ENCODE results near the gene PSEN2. TPM values are rescaled to one million over a fixed set of nuclear protein-coding genes. Genes with fewer than 3 reads are reported as not detected.
"Not testable (repeated sequence)": the region's sequence is repeated elsewhere in the genome, so short reads cannot be mapped to it uniquely, and the experiment has no call there.

Gene PSEN2
- total and polyA plus RNA-seq, 12 donors, result 27.2 to 133 (median 44.5) TPM

DNA sequence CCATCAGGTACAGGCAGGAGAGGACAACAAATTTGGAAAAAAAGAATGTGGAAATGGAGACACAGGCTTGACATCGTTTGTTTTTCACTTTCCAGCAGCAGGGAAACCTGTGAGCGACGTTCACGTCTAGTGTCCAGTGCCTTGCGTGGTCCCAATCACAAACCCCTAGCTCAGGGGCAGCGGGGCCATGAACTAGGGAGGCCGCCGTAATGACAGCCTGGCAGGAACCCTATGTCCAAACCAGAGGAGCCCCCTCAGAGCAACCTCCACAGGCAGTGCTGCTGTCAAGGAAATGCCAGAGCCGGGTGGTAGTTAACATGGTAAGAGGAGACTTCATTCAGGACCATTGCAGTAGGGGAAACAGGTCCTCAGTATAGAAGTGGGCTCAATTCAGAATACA lies 37.8 kb upstream of the PSEN2 start:
- H3K27ac ChIP-seq, result no peak overlapping the region
- H3K9me3 ChIP-seq (replicated peaks in 1 of 3), result no peaks in the 10 kb centered on the region
- intact Hi-C loops (cut with DNase I), result no loop called here
- no peaks in the 10 kb centered on the region for H3K36me3 ChIP-seq (replicated peaks in 1 of 2)
- no peak for DNase-seq
- H3K4me3 ChIP-seq, result no peak overlapping the region
- 89 to 95% (median 93%) methylated on average over 9 of the region's 9 CpGs for WGBS, 4 donors
- H3K4me1 ChIP-seq (replicated peaks in 1 of 2), result peaks cover 0 to 8% of the 10 kb centered on the region in 2 donors
- H3K27me3 ChIP-seq, result no peaks in the 10 kb centered on the region
- TF ChIP-seq, protein P1, sequence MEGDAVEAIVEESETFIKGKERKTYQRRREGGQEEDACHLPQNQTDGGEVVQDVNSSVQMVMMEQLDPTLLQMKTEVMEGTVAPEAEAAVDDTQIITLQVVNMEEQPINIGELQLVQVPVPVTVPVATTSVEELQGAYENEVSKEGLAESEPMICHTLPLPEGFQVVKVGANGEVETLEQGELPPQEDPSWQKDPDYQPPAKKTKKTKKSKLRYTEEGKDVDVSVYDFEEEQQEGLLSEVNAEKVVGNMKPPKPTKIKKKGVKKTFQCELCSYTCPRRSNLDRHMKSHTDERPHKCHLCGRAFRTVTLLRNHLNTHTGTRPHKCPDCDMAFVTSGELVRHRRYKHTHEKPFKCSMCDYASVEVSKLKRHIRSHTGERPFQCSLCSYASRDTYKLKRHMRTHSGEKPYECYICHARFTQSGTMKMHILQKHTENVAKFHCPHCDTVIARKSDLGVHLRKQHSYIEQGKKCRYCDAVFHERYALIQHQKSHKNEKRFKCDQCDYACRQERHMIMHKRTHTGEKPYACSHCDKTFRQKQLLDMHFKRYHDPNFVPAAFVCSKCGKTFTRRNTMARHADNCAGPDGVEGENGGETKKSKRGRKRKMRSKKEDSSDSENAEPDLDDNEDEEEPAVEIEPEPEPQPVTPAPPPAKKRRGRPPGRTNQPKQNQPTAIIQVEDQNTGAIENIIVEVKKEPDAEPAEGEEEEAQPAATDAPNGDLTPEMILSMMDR (IDR thresholded peaks at IDR 0.05), result no peak
- TF ChIP-seq POLR2A (IDR thresholded peaks at IDR 0.05), result no peak

GRCh38 chr1:226834179-226834578 lies 36.2 kb upstream of the PSEN2 start:
- H3K27ac ChIP-seq; H3K4me3 ChIP-seq; H3K27me3 ChIP-seq; intact Hi-C loops (cut with DNase I); H3K36me3 ChIP-seq (replicated peaks in 1 of 2); H3K9me3 ChIP-seq (replicated peaks in 1 of 3); DNase-seq; H3K4me1 ChIP-seq (replicated peaks in 1 of 2): not testable (repeated sequence)
- 81 to 87% (median 85%) methylated on average over 6 of the region's 6 CpGs for WGBS, 4 donors

DNA sequence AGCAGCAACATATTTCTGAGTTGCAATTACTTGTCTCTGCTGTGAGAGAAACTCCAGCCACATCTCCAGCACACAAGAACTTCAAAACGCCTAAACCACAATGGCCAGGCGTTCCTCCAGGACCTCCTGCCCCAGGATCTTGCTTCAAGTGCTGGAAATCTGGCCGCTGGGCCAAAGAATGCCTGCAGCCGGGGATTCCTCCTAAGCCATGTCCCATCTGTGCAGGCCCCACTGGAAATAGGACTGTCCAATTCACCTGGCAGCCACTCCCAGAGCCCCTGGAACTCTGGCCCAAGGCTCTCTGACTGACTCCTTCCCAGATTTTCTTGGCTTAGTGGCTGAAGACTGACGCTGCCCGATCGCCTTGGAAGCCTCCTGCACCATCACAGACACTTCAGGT lies 35.0 kb upstream of the PSEN2 start:
- WGBS, 4 donors, result 87 to 97% (median 90%) methylated on average over 5 to 7 of the region's 7 CpGs
- H3K9me3 ChIP-seq (replicated peaks in 1 of 3); DNase-seq; H3K4me1 ChIP-seq (replicated peaks in 1 of 2); H3K36me3 ChIP-seq (replicated peaks in 1 of 2); H3K27ac ChIP-seq; H3K4me3 ChIP-seq; intact Hi-C loops (cut with DNase I); H3K27me3 ChIP-seq: not testable (repeated sequence)

GRCh38 chr1:226837966-226838365 lies 32.5 kb upstream of the PSEN2 start:
- H3K36me3 ChIP-seq (replicated peaks in 1 of 2); H3K4me3 ChIP-seq; H3K27ac ChIP-seq; H3K9me3 ChIP-seq (replicated peaks in 1 of 3); H3K4me1 ChIP-seq (replicated peaks in 1 of 2); DNase-seq; H3K27me3 ChIP-seq; intact Hi-C loops (cut with DNase I): not testable (repeated sequence)
- WGBS, 4 donors, result 81 to 90% (median 85%) methylated on average over 2 of the region's 2 CpGs

DNA sequence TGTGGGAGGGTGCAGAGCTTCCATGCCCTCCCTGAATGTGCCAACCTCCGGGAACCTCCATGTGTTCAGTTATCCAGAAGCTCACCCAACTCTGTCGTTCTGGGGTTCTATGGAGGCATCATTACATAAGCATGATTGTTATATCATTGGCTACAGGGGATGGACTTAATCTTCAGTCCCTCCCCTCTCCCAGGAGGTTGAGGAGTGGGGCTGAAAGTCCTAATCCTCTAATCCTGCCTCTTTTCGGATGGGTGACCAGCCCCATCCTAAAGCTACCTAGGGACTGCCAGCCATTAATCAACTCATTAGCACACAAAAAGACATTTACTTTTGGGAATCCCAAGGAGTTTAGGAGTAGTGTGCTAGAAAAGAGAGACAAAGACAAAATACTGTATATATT lies 32.0 kb upstream of the PSEN2 start:
- no peaks in the 10 kb centered on the region for H3K4me1 ChIP-seq (replicated peaks in 1 of 2)
- no peak overlapping the region for H3K27ac ChIP-seq
- TF ChIP-seq, protein P1 (IDR thresholded peaks at IDR 0.05), result no peak
- no peak for TF ChIP-seq POLR2A (IDR thresholded peaks at IDR 0.05)
- no peaks in the 10 kb centered on the region for H3K27me3 ChIP-seq
- no peak overlapping the region for H3K4me3 ChIP-seq
- intact Hi-C loops (cut with DNase I), result no loop called here
- H3K9me3 ChIP-seq (replicated peaks in 1 of 3), result no peaks in the 10 kb centered on the region
- 83 to 94% (median 89%) methylated on average over 3 of the region's 3 CpGs for WGBS, 4 donors
- no peaks in the 10 kb centered on the region for H3K36me3 ChIP-seq (replicated peaks in 1 of 2)
- no peak for DNase-seq

- no peak overlapping the region for H3K27ac ChIP-seq
- no peak overlapping the region for H3K4me3 ChIP-seq
- intact Hi-C loops (cut with DNase I), result no loop called here
- TF ChIP-seq, protein P1 (IDR thresholded peaks at IDR 0.05), result no peak
- TF ChIP-seq POLR2A (IDR thresholded peaks at IDR 0.05), result no peak
- no peaks in the 10 kb centered on the region for H3K4me1 ChIP-seq (replicated peaks in 1 of 2)
- no peaks in the 10 kb centered on the region for H3K9me3 ChIP-seq (replicated peaks in 1 of 3)
- no peaks in the 10 kb centered on the region for H3K27me3 ChIP-seq
- DNase-seq, result no peak
- no peaks in the 10 kb centered on the region for H3K36me3 ChIP-seq (replicated peaks in 1 of 2)
Measured at GRCh38 chr1:226845624-226846023, 24.8 kb upstream of the PSEN2 start.

All from adrenal gland (tissue), 12 donors.